GM18867 (cell line): Measurements from ENCODE around the gene DPYD.
A peak's percentile ranks its signal among the peaks of the same experiment; 100 is the strongest.
"Not testable (repeated sequence)": the region's sequence is repeated elsewhere in the genome, so short reads cannot be mapped to it uniquely, and the experiment has no call there.

Source experiments
- ATAC-seq: cut with Tn5 transposase; IDR thresholded peaks from one replicate; pipeline ENCODE4 v1.9.1; 2021; ENCODE audit warnings: mild to moderate bottlenecking, moderate library complexity; ENCODE audit not compliant: unreplicated experiment

DPYD gene

DNA sequence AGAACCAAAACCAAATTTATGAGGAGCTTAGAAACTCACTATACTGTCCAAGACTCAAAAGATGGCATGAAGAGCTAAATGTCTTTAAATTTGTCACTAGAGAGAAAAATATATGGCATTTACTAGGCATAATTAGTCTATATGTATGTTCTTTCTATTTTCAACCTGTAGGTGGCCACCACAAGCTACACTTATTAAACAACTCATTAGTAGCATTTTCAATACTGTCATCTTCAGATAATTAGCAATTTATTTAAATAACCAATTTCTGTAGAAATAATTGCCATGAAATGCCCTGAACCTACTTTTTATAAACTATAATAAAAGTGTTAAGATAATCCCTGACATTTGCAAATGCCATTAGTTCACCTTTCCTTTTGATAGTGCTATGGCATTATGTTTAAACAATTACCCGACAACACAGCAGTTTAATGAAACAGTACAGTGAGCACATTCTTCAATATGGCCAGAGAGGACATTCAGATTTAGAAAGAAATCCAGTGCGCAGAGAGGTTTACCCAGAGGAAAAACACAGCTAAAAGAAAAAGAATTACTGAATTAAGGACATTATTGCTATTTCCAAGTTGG lies 676.8 kb downstream of the DPYD start:
- peak; percentile 67 for ATAC-seq

DNA sequence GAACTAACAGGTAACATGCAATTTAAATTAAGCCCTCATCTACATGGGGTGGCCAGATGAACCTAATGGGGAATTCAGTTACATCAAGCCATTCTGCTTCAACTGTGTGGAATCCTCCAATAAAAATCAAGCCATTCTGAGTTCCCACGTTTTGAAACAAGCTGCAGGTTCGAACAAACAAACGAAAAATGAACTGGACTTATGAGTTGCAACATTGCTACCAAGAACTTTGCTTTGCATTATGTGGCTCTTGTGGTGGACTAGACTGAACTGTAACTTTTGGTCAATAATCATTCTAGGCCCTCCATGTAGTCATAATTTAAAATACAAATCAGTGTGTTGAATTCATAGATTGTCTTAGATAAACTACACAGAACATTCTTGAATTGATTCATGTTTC lies 682.0 kb downstream of the DPYD start:
- no peak for ATAC-seq

DNA sequence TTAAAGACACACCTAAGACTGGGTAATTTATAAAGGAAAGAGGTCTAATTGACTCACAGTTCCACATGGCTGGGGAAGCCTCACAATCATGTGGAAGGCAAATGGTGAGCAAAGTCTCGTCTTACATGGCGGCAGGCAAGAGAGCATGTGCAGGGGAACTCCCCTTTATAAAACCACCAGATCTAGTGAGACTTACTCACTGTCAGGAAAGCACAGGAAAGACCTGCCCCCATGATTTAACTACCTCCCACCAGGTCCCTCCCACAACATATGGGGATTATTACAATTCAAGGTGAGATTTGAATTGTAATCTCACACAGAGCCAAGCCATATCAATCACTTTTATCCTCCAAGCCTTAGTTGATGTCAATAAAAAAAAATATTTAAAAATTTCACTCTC lies 689.5 kb downstream of the DPYD start:
- ATAC-seq: not testable (repeated sequence)

DNA sequence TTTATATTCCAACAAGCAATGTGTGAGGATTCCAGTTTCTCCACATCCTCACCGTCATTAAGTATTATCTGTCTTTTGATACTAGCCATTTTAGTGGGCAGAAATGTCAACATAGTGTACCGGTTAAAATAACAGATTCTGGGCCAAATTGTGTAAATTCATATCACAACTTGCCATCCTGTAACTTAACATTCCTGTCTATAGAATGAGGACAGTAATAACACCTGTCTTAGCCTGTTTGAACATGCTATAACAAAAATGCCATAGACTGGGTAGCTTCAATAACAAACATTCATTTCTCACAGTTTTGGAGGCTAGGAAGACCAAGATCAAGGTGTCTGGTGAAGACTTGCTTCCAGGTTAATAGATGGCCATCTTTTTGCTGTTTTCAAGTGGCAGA lies 708.2 kb downstream of the DPYD start:
- no peak for ATAC-seq

DNA sequence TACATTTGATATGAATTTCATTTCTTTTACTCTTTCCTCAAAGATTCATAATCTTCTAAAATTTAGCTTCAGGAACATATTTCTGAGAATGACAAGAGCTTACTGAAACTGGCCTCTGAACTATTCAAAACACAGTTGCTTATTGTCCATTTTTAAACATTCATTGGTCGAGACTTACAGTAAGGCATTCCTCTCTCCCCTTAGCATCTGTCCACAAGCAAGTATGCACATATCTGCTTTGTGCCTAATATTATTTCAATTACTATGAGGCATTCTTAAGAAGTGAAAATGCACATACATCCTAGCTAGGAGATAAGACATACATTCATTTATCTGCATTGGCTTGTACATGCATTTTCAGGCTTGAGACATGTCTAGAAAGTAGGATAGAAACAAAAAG lies 710.5 kb downstream of the DPYD start:
- ATAC-seq: no peak

DNA sequence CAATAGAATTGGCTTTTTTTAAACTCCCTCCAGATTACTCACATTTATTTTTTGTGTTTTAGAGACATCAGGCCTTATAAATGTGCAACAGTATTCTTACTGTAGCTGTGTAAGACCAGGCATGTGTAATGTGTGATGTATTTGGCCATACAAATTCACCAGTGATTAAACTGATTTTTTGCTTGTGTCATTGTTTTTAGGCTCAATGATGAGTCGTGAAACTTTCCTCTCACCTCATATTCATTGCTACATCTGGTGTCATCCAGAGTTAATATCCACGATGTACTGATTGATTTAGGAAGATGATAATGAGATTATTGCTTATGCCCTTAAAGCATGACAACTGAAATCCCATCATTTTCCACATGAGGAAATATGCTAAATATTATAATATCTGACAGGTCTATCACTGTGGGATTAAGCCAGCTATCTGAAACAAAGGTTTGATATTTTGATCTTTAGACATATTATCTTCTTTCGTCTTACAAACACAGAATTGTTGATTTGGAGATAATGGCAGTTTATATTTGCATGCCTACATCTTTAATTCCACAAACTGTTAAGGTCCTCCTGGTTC lies 711.4 kb downstream of the DPYD start:
- ATAC-seq: no peak

DNA sequence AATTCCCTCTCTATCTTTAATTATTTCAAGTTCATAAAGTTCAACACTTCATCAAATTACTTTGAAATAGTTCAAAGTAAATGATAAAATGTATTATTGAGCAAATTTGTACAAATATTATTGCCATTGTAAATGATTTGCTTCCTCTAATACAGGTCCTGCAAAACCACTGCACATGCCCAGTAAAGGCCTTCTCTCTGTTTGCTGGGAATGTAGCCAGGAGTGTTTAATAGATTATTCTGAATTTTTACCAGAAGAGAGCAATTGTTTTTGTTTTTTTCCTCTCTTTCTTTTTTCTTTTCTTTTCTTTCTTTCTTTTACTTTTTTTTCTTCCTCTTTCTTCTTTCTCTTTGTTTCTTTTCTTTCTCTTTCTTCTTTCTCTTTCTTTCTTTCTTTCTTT lies 713.0 kb downstream of the DPYD start:
- no peak for ATAC-seq

DNA sequence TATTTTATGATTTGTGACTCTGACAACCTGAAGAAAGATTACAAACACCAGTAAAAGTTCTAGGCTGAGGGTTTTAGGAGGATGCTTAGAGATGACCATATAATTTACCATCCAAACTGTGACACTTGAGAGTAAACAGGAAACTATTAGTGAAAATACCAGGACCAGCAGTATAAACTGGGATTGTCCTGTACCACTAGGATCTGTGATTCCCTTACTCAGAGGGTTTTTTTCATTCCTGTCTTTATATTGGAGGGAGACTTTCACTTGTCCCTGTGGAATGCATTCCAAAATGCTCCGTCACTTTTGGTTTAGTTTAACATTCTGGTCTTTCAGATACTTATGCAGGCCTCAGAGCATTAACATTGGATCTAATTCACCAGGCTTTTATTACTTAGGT lies 716.4 kb downstream of the DPYD start:
- no peak for ATAC-seq

DNA sequence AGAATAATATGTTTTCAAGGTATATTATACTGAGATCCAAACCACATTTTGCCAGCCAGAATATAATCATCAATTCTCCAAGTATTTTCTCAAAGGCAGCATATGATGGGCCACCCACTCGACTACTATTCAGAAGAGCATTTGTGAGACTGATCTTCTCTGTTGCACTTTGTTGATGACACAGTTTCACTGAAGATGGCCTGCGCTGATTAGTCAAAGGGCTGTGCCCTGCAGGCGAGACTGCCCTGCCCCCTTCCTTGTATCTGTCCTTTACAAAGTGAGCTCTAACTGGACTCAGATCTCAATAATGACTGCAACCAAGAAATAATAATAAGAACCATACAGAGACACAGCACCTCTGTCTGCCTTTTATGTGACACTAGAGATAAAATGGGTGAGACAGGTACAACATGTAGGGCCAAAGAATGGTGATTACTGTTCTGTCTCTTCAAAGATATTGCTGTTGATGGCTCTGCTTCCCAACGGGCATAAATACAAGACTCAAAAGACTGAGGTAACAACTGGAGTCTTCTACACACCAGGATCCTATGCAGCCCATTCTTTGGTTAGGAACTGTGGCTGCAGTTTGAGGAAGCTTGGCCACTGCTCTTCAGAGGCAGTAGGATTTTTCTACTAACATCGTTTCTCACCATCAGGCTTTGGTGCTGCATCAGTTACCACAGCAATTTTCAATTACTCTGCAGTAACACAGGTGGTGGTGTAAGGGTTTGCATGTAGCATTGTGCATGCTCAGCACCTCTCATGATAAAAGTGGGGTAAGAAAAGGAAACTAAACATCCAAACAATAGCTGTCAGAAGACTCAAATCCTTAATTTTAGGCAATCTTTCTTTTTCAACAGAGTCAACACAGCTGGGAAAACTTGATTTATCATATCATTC lies 718.1 kb downstream of the DPYD start:
- no peak for ATAC-seq

DNA sequence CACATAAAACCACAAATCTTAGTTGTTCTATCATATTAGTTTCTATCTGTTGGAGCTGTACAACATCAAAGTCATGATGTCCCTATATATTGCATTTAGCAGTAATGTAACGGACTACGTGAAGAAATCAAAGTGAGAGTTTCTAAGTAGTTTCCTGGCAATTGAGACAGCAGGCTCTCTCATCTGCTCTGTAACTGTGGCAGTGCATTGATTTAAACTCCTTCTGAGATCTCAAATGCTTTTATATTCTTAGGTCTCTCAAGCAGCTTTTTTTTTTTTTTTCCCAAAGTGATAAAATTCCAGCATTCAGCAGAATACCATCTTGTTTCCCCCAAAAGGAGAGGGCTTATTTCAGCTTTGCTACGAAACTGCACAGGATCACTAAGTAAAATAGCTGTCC lies 719.2 kb downstream of the DPYD start:
- no peak for ATAC-seq

DNA sequence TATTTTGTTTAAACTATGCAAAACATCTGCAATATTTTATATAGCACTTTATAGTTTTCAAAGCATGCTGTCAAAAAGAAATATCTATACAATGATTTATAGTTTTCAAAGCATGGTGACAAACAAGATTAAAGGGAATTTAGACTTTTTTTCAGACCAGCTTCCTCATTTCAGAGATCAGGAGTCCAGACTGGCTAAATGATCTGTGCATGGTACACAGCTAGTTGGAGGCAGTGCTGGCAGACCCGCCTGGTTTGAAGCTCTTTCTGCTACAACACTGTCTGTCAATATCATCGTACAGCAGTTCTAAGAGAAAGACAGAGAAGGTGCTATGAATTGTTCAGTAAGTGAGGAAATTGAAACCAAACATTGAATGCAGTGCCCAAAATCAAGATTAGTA lies 720.2 kb downstream of the DPYD start:
- ATAC-seq: no peak

DNA sequence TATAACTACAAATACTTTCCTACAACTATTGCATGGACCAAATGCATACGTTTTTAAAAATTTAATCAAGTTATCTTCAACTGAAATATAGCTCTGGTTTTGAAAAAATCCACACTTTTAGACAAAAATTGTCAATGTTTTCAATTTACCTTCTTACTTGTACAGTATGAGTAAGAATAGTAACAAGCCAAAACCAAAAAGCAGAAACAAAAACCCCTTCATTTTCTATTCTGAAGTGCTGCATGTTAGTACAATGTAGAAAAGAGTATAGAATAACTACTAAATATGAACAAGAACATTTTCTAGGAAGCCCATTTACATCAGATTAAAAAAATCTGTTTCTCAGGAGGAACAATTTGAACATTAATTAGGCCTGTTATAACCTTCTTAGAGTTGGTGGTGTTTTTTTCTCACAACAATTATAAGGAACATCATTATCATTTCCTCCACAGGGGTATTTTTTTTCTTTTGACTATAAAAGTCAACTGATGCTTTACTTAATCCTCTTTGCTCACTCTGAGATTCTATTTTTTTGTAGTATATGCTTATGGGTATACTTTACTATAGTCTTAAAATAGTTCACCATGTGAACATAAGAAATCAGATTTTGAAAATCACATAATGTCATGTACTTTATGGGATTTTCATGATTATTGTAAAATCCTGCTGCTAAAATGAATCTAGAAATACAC lies 723.9 kb downstream of the DPYD start:
- ATAC-seq: no peak

DNA sequence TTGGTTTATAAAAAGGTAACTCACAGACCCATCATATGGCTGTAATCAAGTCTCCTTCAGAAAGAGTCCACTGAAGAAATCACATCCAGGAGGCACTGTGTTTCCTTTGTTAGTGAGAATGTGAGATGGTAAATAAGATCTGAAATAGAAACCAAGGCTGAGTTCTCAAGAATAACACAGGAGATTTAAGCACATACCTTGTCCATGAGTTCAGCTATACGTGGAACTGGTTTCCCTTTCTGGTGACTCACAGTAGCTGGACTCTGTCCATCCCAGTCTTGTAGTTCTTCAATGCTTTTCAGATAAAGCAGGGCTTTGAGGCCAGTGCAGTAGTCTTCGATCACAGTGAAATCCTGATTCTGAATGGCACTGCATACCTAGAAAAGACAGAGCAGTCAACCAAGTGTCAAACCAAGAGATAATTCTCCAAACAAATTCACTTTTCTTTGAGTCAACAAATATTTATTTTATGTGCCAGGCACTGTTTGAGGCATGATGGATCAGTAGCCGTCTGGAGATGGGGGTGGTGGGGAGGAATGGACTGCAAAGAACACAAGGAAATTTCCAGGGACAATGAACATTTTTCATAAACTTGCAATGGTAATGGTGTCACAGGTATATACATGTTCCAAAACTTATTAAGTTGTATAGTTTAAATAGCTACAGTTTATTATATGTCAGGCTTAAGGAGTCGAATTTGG lies 727.8 kb downstream of the DPYD start:
- no peak for ATAC-seq

DNA sequence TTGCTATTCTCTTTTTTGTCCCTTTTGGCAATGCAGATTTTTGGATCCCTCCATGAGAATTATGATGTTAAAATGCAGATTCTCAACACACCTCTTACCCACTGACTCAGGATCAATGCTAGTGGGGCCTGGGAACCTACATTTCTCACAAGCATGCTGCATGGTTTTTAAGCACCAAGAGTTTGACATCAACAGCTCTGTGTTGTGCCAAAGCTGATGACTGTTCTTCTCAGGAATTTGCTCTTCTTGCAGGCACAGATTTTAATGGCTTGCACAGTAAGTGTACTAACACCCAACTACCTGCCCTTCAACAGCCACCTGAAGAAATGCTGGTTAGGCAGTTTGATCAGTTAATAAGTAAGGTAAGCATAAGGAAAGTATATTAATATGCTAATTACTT lies 730.5 kb downstream of the DPYD start:
- no peak for ATAC-seq

DNA sequence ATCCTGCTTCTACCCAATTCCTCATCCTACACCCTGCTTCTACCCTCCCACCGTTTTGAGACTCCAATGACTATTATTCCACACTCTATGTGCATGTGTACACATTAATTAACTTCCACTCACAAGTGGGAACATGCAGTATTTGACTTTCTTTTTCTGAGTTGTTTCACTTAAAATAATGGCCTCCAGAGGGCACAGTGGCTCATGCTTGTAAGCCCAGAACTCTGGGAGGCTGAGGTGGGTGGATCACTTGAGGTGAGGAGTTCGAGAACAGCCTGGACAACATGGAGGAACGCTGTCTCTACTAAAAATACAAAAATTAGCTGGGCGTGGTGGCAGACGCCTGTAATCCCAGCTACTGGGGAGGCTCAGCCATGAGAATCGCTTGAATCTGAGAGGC lies 734.5 kb downstream of the DPYD start:
- peak; percentile 52 for ATAC-seq

DNA sequence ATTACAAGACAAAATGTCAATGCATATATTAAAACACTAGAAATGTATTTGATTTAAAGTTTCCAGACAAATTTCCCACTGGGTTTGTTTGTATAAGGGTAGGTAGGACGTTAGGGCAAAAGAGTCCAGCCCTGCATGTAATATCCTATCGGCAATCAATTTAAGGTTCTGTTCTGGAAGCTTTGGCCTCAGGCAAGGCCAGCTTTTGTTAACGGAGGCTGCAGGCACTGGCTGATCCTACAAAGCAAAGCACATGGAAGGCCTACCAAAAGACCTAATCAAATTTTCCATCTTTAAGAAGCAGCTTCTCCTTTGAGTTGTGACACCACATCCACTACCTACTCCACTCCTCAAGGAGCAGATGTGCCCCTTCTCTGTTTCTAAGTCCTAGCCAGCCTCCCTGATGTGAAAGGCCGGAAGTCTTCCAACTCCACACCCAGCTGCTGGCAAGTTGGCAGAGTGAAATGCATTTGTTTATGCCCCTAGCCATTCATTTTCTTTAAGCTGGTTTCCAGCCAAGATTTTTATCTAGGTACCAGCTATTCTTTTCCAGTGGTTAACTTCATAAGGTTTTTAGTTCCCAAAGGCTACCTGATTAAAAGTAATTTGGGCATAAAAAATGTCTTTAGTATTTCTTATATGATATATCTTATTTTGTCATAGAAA lies 746.7 kb downstream of the DPYD start:
- ATAC-seq: no peak

DNA sequence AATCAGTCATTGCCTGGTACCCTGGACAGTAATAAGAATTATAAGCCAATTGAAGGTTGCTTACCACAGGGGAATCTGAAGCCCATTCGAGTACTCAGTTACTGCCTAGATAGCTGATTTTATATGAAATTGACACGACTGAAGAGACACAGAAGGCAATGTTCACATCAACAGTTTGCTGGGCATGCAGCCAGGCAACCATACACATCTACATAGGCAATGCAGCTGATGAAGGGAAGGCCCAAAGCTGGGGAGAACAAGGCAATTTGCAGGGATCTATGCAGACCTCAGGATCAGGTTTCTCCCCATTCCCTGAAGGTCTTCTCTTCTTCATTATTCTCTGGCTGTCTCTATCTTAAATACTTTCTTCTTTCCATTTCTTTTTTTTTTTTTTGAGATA lies 750.5 kb downstream of the DPYD start:
- ATAC-seq: no peak

DNA sequence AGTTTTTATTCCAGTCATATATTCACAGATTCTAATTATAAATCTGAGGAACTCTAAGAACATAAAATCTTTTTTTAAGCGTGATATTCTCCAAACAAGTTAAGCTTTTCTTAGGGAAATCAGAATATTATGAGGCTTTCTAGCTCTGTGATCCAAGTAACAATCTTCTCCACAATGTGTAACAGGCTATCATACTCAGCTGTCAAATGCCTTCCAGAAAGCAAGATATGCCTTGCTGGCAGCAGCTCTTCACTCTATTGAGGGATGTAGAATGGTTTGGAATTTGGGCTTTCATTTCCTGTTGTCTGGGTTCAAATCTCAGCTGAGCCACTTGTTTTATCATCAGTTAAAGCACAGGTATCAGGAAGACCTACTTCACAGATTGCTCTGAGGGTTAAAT lies 752.8 kb downstream of the DPYD start:
- no peak for ATAC-seq

DNA sequence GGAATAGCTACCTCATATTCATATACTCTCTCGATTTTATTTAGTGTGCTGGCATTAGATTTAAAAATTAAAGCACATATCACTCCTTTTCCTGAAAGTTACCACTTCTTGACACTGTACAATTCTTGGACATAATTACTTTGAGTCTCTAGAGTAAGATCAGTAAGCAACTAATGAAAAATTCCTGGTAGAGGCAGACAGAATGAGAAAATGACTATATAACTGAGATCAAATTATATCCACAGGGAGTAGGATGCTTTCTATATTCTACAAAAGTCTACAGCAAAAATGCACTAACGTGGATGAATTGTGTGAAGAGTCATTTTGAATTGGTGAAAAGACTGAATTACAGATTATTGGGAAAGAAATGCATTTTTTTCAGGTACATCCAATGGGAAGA lies 753.6 kb downstream of the DPYD start:
- no peak for ATAC-seq

DNA sequence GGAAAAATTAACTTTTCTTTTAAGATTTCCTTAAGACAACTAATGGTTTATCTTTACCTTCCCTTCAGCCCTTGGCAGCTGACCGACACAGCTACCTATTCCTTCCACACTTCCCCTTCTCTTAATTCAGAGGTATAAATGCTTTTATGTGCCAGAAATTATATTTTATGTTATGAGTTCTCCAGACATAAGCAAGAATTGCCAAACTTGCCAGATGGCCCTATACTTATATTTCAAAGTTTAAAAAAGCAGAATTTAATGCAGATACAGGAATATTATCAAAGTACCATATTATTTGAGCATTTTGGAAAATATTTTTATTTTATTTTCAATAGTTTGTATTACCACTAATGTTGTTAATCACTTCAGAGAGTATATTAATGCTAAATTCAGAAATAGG lies 754.2 kb downstream of the DPYD start:
- ATAC-seq: no peak

DNA sequence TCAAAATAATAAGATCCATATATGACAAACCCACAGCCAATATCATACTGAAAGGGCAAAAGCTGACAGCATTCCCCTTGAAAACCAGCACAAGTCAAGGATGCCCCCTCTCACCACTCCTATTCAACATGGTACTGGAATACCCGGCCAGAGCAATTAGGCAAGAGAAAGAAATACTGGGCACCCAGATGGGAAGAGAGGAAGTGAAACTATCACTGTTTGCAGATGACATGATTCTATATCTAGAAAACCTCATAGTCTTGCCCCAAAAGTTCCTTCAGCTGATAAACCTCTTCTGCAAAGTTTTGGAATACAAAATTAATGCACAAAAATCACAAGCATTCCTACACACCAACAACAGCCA lies 756.6 kb downstream of the DPYD start:
- peak; percentile 60 for ATAC-seq
